Sigmoid colon (tissue), 4 donors: ENCODE measurements around the gene GNAI3.

Experiments used
- EP300 ChIP-seq, 4 donors: sonication (generic); formaldehyde crosslinking; IDR thresholded peaks; one replicate each; pipeline ENCODE4 v1.6.1; 2017; ENCODE audit warnings: antibody characterized with exemption in 4 of 4
- POLR2A ChIP-seq, 2 donors: fragments of 450-650 bp; IDR thresholded peaks; one replicate each; pipeline ENCODE4 v1.6.1; 2016; ENCODE audit warnings: antibody characterized with exemption in 2 of 2, mild to moderate bottlenecking in 2 of 2, moderate library complexity in 2 of 2
- TF ChIP-seq, protein P1 (sequence below), 4 experiments: fragments of 450-650 bp in 3 of 4; fragments of 200-600 bp in 1 of 4; IDR thresholded peaks; one replicate each; pipeline ENCODE4 v1.5.1; 2016 to 2019; ENCODE audit warnings: antibody characterized with exemption in 4 of 4, mild to moderate bottlenecking in 3 of 4, moderate library complexity in 2 of 4

DNA sequence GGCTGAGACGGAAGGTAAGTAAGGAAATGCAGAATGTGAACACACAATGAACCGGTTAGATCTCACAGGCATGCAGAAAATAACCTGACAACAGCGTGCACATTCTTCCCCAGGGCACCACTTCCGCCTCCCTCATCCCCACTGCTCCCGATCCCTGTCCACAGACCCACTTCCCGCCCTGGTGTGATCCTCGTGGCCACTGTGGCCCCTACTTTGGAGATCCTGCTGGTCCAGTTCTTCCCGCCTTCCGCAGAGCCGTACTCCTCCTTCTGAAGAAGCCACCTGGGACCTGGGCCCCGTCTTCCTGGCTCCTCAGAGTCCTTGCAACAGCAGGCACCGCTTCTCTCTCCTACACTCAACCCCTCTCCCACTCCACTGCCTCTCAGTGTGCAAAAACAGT is 106.1 kb downstream of the GNAI3 start:
- TF ChIP-seq, protein P1, sequence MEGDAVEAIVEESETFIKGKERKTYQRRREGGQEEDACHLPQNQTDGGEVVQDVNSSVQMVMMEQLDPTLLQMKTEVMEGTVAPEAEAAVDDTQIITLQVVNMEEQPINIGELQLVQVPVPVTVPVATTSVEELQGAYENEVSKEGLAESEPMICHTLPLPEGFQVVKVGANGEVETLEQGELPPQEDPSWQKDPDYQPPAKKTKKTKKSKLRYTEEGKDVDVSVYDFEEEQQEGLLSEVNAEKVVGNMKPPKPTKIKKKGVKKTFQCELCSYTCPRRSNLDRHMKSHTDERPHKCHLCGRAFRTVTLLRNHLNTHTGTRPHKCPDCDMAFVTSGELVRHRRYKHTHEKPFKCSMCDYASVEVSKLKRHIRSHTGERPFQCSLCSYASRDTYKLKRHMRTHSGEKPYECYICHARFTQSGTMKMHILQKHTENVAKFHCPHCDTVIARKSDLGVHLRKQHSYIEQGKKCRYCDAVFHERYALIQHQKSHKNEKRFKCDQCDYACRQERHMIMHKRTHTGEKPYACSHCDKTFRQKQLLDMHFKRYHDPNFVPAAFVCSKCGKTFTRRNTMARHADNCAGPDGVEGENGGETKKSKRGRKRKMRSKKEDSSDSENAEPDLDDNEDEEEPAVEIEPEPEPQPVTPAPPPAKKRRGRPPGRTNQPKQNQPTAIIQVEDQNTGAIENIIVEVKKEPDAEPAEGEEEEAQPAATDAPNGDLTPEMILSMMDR (IDR thresholded peaks at IDR 0.05), result no peak
- TF ChIP-seq POLR2A (IDR thresholded peaks at IDR 0.05), result no peak
- no peak for TF ChIP-seq EP300 (IDR thresholded peaks at IDR 0.05)
